Endothelial cell (in vitro differentiated cells): ENCODE measurements around the gene LDB3. TPM values are rescaled to one million over a fixed set of nuclear protein-coding genes. Genes with fewer than 3 reads are reported as not detected.

Experiments used
- DNase-seq: peaks from one replicate; pipeline ENCODE4 v3.0.0; 2021; ENCODE audit warnings: low spot score
- H3K27ac Mint-ChIP-seq: one replicate; pipeline ENCODE4 v1.8.0; 2021; ENCODE audit warnings: mixed read lengths, inconsistent platforms; ENCODE audit not compliant: unreplicated experiment
- H3K27me3 Mint-ChIP-seq: one replicate; pipeline ENCODE4 v1.8.0; 2021; ENCODE audit warnings: mild to moderate bottlenecking, moderate library complexity, mixed read lengths, inconsistent platforms; ENCODE audit not compliant: unreplicated experiment
- H3K36me3 Mint-ChIP-seq: one replicate; pipeline ENCODE4 v1.8.0; 2021; ENCODE audit warnings: mild to moderate bottlenecking, low read depth, mixed read lengths, inconsistent platforms; ENCODE audit not compliant: unreplicated experiment
- H3K4me1 Mint-ChIP-seq: one replicate; pipeline ENCODE4 v1.8.0; 2021; ENCODE audit warnings: mild to moderate bottlenecking, mixed read lengths, inconsistent platforms; ENCODE audit not compliant: unreplicated experiment
- H3K4me3 Mint-ChIP-seq: one replicate; pipeline ENCODE4 v1.8.0; 2021; ENCODE audit warnings: mild to moderate bottlenecking, mixed read lengths, inconsistent platforms; ENCODE audit not compliant: unreplicated experiment
- H3K9me3 Mint-ChIP-seq: one replicate; pipeline ENCODE4 v1.8.0; 2021; ENCODE audit warnings: mixed read lengths, inconsistent platforms; ENCODE audit not compliant: unreplicated experiment
- CTCF ChIP-seq: fragments of 200-600 bp; sonication (generic); IDR thresholded peaks from one replicate; pipeline ENCODE4 v1.5.0; 2021; ENCODE audit warnings: antibody characterized with exemption; ENCODE audit not compliant: unreplicated experiment
- total RNA-seq: library from RNA; stranded (reverse); fragmentation: NEBNext Ultra II Directional; extraction: Animal tissue kit (Norgen Biotek cat#: 25700); gene quantifications from one replicate; pipeline ENCODE4 v1.2.1, GENCODE V29; 2021; ENCODE audit not compliant: unreplicated experiment

The LDB3 gene
- total RNA-seq, 1 donor from 2014 or later, result 0.36 TPM

GRCh38 chr10:86651021-86651471, 17.3 kb upstream of the LDB3 start:
- peaks cover 3% of the 10 kb centered on the region for H3K4me1 Mint-ChIP-seq
- no peak for TF ChIP-seq CTCF
- H3K4me3 Mint-ChIP-seq, result no peak overlapping the region
- no peak overlapping the region for H3K27ac Mint-ChIP-seq
- H3K9me3 Mint-ChIP-seq, result no peaks in the 10 kb centered on the region
- H3K36me3 Mint-ChIP-seq, result no peaks in the 10 kb centered on the region
- peaks cover 9% of the 10 kb centered on the region for H3K27me3 Mint-ChIP-seq
- no peak for DNase-seq

- Mint-ChIP-seq H3K9me3 (no peaks in the 10 kb centered on the region), H3K27ac (no peak overlapping the region), H3K27me3 (peaks cover 11% of the 10 kb centered on the region), H3K4me1 (peaks cover 3% of the 10 kb centered on the region), H3K36me3 (no peaks in the 10 kb centered on the region), H3K4me3 (no peak overlapping the region)
- DNase-seq, result no peak
- TF ChIP-seq CTCF, result no peak
Measured at GRCh38 chr10:86651631-86652331, 16.5 kb upstream of the LDB3 start.

GRCh38 chr10:86652361-86653202, 15.7 kb upstream of the LDB3 start:
- Mint-ChIP-seq H3K4me1 (peaks cover 6% of the 10 kb centered on the region), H3K27ac (no peak overlapping the region), H3K27me3 (peaks cover 15% of the 10 kb centered on the region), H3K4me3 (no peak overlapping the region), H3K36me3 (peaks cover 5% of the 10 kb centered on the region), H3K9me3 (no peaks in the 10 kb centered on the region)
- DNase-seq, result no peak
- no peak for TF ChIP-seq CTCF

GRCh38 chr10:86653379-86653778, 14.9 kb upstream of the LDB3 start:
- H3K27ac Mint-ChIP-seq, result no peak overlapping the region
- H3K4me1 Mint-ChIP-seq, result peaks cover 6% of the 10 kb centered on the region
- H3K4me3 Mint-ChIP-seq, result no peak overlapping the region
- H3K27me3 Mint-ChIP-seq, result peaks cover 13% of the 10 kb centered on the region
- DNase-seq, result no peak
- TF ChIP-seq CTCF, result no peak
- H3K9me3 Mint-ChIP-seq, result no peaks in the 10 kb centered on the region
- H3K36me3 Mint-ChIP-seq, result peaks cover 5% of the 10 kb centered on the region

- Mint-ChIP-seq H3K4me3 (no peak overlapping the region), H3K27ac (no peak overlapping the region), H3K27me3 (peaks cover 13% of the 10 kb centered on the region), H3K4me1 (peaks cover 6% of the 10 kb centered on the region), H3K36me3 (peaks cover 5% of the 10 kb centered on the region), H3K9me3 (no peaks in the 10 kb centered on the region)
- DNase-seq, result no peak
- TF ChIP-seq CTCF, result no peak
Measured at GRCh38 chr10:86653987-86654386, 14.3 kb upstream of the LDB3 start.
